Vagina (tissue), 2 donors: ENCODE results near the gene PROX1.

ENCODE experiments used
- POLR2AphosphoS5 ChIP-seq, 2 donors: sonication (generic); formaldehyde crosslinking; IDR thresholded peaks; one replicate each; pipeline ENCODE4 v1.9.0; 2017; ENCODE audit warnings: antibody characterized with exemption in 2 of 2, mild to moderate bottlenecking in 2 of 2, low read depth in 1 of 2; ENCODE audit not compliant: insufficient read depth in 1 of 2
- TF ChIP-seq, protein P1 (sequence below), 3 experiments: fragments of 450-650 bp in 2 of 3; fragments of 200-600 bp in 1 of 3; sonication (generic) in 1 of 3; IDR thresholded peaks; one replicate each; pipeline ENCODE4 v1.5.1; 2017 to 2019; ENCODE audit warnings: antibody characterized with exemption in 3 of 3, mild to moderate bottlenecking in 2 of 3, moderate library complexity in 2 of 3

DNA sequence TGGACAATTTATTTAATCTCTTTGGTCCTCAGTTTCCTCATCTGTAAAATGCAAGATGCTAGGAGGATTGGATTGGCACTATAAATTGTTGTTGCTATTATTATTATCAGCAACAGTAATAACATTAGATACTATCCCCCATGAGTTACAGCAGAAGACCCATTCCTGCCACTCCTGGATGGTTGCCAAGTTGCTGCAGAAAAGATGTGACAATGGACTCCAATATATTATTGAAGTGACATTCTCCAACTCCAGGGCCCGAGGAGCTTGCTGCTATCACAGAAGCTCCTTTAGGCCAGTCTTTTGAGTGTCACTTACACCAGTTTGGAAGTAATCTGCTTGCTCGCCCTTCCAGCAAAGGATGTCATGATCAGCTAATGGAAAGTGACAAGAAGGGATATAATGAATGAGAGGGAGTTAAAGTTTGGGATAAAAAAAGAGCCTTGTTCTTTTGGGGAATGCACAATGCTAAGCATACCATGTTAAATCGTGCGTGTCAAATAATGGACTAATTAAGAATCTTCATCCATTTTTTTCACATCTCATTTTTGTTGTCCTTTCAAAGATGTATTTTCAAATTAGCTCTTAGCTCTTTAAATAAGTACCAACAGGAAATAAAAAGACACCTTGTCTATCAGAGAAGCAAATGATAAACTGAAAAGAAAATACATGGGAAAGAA is 19.5 kb upstream of the PROX1 start:
- TF ChIP-seq, protein P1, sequence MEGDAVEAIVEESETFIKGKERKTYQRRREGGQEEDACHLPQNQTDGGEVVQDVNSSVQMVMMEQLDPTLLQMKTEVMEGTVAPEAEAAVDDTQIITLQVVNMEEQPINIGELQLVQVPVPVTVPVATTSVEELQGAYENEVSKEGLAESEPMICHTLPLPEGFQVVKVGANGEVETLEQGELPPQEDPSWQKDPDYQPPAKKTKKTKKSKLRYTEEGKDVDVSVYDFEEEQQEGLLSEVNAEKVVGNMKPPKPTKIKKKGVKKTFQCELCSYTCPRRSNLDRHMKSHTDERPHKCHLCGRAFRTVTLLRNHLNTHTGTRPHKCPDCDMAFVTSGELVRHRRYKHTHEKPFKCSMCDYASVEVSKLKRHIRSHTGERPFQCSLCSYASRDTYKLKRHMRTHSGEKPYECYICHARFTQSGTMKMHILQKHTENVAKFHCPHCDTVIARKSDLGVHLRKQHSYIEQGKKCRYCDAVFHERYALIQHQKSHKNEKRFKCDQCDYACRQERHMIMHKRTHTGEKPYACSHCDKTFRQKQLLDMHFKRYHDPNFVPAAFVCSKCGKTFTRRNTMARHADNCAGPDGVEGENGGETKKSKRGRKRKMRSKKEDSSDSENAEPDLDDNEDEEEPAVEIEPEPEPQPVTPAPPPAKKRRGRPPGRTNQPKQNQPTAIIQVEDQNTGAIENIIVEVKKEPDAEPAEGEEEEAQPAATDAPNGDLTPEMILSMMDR (IDR thresholded peaks at IDR 0.05): no peak
- no peak for TF ChIP-seq POLR2AphosphoS5 (IDR thresholded peaks at IDR 0.05; ENCODE audit: insufficient read depth in 1 of 2, low read depth in 1 of 2)
